Mesenchymal stem cell (in vitro differentiated cells and primary cell): ENCODE data around the gene ATF7IP2. TPM values are rescaled to one million over a fixed set of nuclear protein-coding genes. Genes with fewer than 3 reads are reported as not detected.

Experiments used
- DNase-seq: peaks from one replicate; pipeline ENCODE4 v3.0.0-alpha.2; 2013
- H2AFZ ChIP-seq: one replicate; pipeline ENCODE4 v1.6.1; 2013; ENCODE audit warnings: low read depth, mild to moderate bottlenecking, control low read depth, inconsistent platforms, low read length, moderate library complexity
- H2AK5ac ChIP-seq: 2 replicates; pipeline ENCODE4 v1.6.1; 2013; ENCODE audit warnings: low read length, moderate library complexity, mild to moderate bottlenecking, inconsistent platforms; ENCODE audit not compliant: severe bottlenecking
- H2BK120ac ChIP-seq: one replicate; pipeline ENCODE4 v1.6.1; 2013; ENCODE audit warnings: low read depth, mild to moderate bottlenecking, inconsistent platforms, low read length, moderate library complexity
- H2BK12ac ChIP-seq, 2 experiments: one replicate each; pipeline ENCODE4 v1.6.1; 2013; ENCODE audit warnings: inconsistent platforms in 2 of 2, low read length in 2 of 2, mild to moderate bottlenecking in 2 of 2, moderate library complexity in 2 of 2, control low read depth in 1 of 2
- H2BK15ac ChIP-seq: one replicate; pipeline ENCODE4 v1.6.1; 2013; ENCODE audit warnings: mild to moderate bottlenecking, low read depth, inconsistent platforms; ENCODE audit not compliant: poor library complexity, severe bottlenecking
- H2BK5ac ChIP-seq: 2 replicates; pipeline ENCODE4 v1.6.1; 2013; ENCODE audit warnings: low read depth, mild to moderate bottlenecking, low read length, control low read depth, inconsistent platforms; ENCODE audit not compliant: poor library complexity, severe bottlenecking
- H3K14ac ChIP-seq, 2 experiments: one replicate each; pipeline ENCODE4 v1.6.1; 2013; ENCODE audit warnings: inconsistent platforms in 2 of 2, low read length in 2 of 2, control low read depth in 1 of 2, mild to moderate bottlenecking in 1 of 2, moderate library complexity in 1 of 2
- H3K18ac ChIP-seq, 2 experiments: one replicate each; pipeline ENCODE4 v1.6.1; 2013; ENCODE audit warnings: inconsistent platforms in 2 of 2, low read length in 2 of 2, control low read depth in 1 of 2, low read depth in 1 of 2, mild to moderate bottlenecking in 1 of 2
- H3K23ac ChIP-seq, 2 experiments: one replicate each; pipeline ENCODE4 v1.6.1; 2013; ENCODE audit warnings: inconsistent platforms in 2 of 2, low read length in 2 of 2, mild to moderate bottlenecking in 2 of 2, moderate library complexity in 2 of 2, control low read depth in 1 of 2
- H3K27ac ChIP-seq: 2 replicates; pipeline ENCODE4 v1.5.1; 2013; ENCODE audit warnings: mild to moderate bottlenecking, moderate library complexity, low read length, control low read depth, inconsistent platforms; ENCODE audit not compliant: poor library complexity, severe bottlenecking
- H3K27me3 ChIP-seq, 2 experiments: 2 replicates each; pipeline versions ENCODE4 v1.6.1 to v1.7.0; 2013; ENCODE audit warnings: low read length in 2 of 2, mild to moderate bottlenecking in 2 of 2, moderate library complexity in 2 of 2, control low read depth in 1 of 2, inconsistent platforms in 1 of 2; ENCODE audit not compliant: control insufficient read depth in 1 of 2, insufficient read depth in 1 of 2
- H3K36me3 ChIP-seq, 2 experiments: 2 replicates each; pipeline versions ENCODE4 v1.6.1 to v1.7.0; 2013; ENCODE audit warnings: low read length in 2 of 2, control low read depth in 1 of 2, inconsistent platforms in 1 of 2, low read depth in 1 of 2, mild to moderate bottlenecking in 1 of 2; ENCODE audit not compliant: insufficient read depth in 2 of 2, control insufficient read depth in 1 of 2
- H3K4ac ChIP-seq, 2 experiments: one replicate each; pipeline ENCODE4 v1.6.1; 2013; ENCODE audit warnings: inconsistent platforms in 2 of 2, low read length in 2 of 2, mild to moderate bottlenecking in 2 of 2, moderate library complexity in 2 of 2, control low read depth in 1 of 2, low read depth in 1 of 2
- H3K4me1 ChIP-seq: 2 replicates; pipeline ENCODE4 v1.6.1; 2013; ENCODE audit warnings: low read depth, low read length, control low read depth; ENCODE audit not compliant: control insufficient read depth, insufficient read depth
- H3K4me2 ChIP-seq: 2 replicates; pipeline ENCODE4 v1.6.1; 2013; ENCODE audit warnings: low read length, mild to moderate bottlenecking, inconsistent platforms; ENCODE audit not compliant: poor library complexity, severe bottlenecking
- H3K4me3 ChIP-seq, 2 experiments: 2 replicates each; pipeline versions ENCODE4 v1.5.1 to v1.7.0; 2013; ENCODE audit warnings: low read length in 2 of 2, mild to moderate bottlenecking in 2 of 2, control low read depth in 1 of 2, low read depth in 1 of 2; ENCODE audit not compliant: insufficient read depth in 1 of 2
- H3K79me1 ChIP-seq: replicated peaks from 2 replicates; pipeline ENCODE4 v1.6.1; 2013; ENCODE audit warnings: mild to moderate bottlenecking, control low read depth, low read length, inconsistent platforms; ENCODE audit not compliant: poor library complexity, severe bottlenecking
- H3K9ac ChIP-seq: 2 replicates; pipeline ENCODE4 v1.7.0; 2013; ENCODE audit warnings: mild to moderate bottlenecking, low read length, moderate library complexity
- H3K9me3 ChIP-seq: 2 replicates; pipeline ENCODE4 v1.7.0; 2013; ENCODE audit warnings: mild to moderate bottlenecking, low read length; ENCODE audit not compliant: control insufficient read depth
- H4K8ac ChIP-seq: one replicate; pipeline ENCODE4 v1.6.1; 2013; ENCODE audit warnings: inconsistent platforms, mild to moderate bottlenecking, low read length, moderate library complexity
- H4K91ac ChIP-seq: one replicate; pipeline ENCODE4 v1.6.1; 2013; ENCODE audit warnings: mild to moderate bottlenecking, low read length, inconsistent platforms
- small RNA-seq: library from polyadenylated mRNA; stranded (forward); fragments of <200 nt; extraction: miRNeasy Mini kit (QIAGEN cat#:217004); gene quantifications from one replicate; pipeline ENCODE3, GENCODE V24; 2013; ENCODE audit warnings: low read depth

ATF7IP2 gene

GRCh38 chr16:10531582-10531981 lies 145.7 kb downstream of the ATF7IP2 start:
- Histone ChIP-seq H3K27ac (no peak overlapping the region), H3K36me3 (peaks cover 0 to 18% of the 10 kb centered on the region in 2 experiments), H3K14ac (no peak overlapping the region), H3K4ac (no peak overlapping the region), H2BK5ac (no peak overlapping the region), H3K4me2 (no peak overlapping the region), H2BK12ac (no peak overlapping the region), H3K4me1 (no peaks in the 10 kb centered on the region), H4K91ac (no peak overlapping the region), H3K23ac (no peak overlapping the region), H2AK5ac (no peak overlapping the region), H3K79me1 (no peaks in the 10 kb centered on the region), H3K18ac (no peak overlapping the region), H2BK120ac (no peak overlapping the region), H2BK15ac (no peak overlapping the region), H3K9me3 (no peaks in the 10 kb centered on the region), H3K9ac (no peak overlapping the region), H3K27me3 (no peaks in the 10 kb centered on the region), H4K8ac (no peak overlapping the region), H3K4me3 (no peak overlapping the region), H2AFZ (no peak overlapping the region)
- DNase-seq: no peak

Small RNA genes within 50 kb of the gene (small RNA-seq; reads per million reads assigned to genes)
- not detected for gene RNU6-633P
